K562 (cell line): ENCODE measurements around the gene CNTN3. TPM values are rescaled to one million over a fixed set of nuclear protein-coding genes. Genes with fewer than 3 reads are reported as not detected.

ENCODE experiments used
- ATAC-seq: fragments of 200-7000 bp; cut with Tn5 transposase; 3 replicates; pipeline ENCODE4 v1.9.1; 2020; ENCODE audit warnings: moderate library complexity
- BruUV-seq: library from RNA; stranded (reverse); fragments of 400-500 nt; replicated peaks from 2 replicates; lab custom pipeline; 2021; lab: Mats Ljungman, UMichigan
- CTCF ChIA-PET: fragments of 300-600 bp; formaldehyde crosslinking; extraction: SDS; loops from one replicate; lab custom pipeline; 2021; ENCODE audit warnings: low intra/inter-chr PET ratio; lab: Yijun Ruan, JAX
- POLR2A ChIA-PET: fragments of 300-600, 350-650 bp; sonication (Branson Sonifier 250); formaldehyde crosslinking; extraction: SDS; loops from one replicate; lab custom pipeline; 2021; ENCODE audit warnings: antibody characterized with exemption, inconsistent platforms; lab: Yijun Ruan, JAX
- DNase-seq, 4 experiments: peaks; one replicate each; pipeline versions ENCODE4 v3.0.0 to v3.0.0-alpha.2; 2011 to 2018; ENCODE audit warnings: low spot score in 3 of 4, mixed read lengths in 3 of 4; ENCODE audit errors: extremely low read depth in 1 of 4
- FAIRE-seq: peaks from 2 replicates; lab custom pipeline; 2011; peaks lifted over from hg19 to GRCh38; lab: Jason Lieb, UNC
- H2AFZ ChIP-seq: 2 replicates; pipeline ENCODE4 v1.6.0; 2011; ENCODE audit warnings: low read depth, low read length, control low read depth, inconsistent platforms
- H3K27ac ChIP-seq: fragments of 200-600 bp; 3 replicates; pipeline ENCODE4 v1.8.0; 2011; ENCODE audit warnings: low read depth, mild to moderate bottlenecking, control low read depth, inconsistent platforms, low read length, moderate library complexity, mixed read lengths; ENCODE audit errors: extremely low read depth
- H3K27me3 ChIP-seq, 2 experiments: fragments of 300-600 bp in 1 of 2; 2 replicates in 1 of 2; 3 replicates in 1 of 2; pipeline versions ENCODE4 v1.6.0 to v1.8.0; 2011; ENCODE audit warnings: inconsistent platforms in 2 of 2, low read length in 2 of 2, mild to moderate bottlenecking in 1 of 2, mixed read lengths in 1 of 2, moderate library complexity in 1 of 2; ENCODE audit not compliant: control insufficient read depth in 2 of 2, insufficient read depth in 2 of 2
- H3K36me3 ChIP-seq: fragments of 300-600 bp; 3 replicates; pipeline ENCODE4 v1.8.0; 2011; ENCODE audit warnings: mild to moderate bottlenecking, low read length, inconsistent platforms; ENCODE audit not compliant: control insufficient read depth, insufficient read depth
- H3K4me1 ChIP-seq, 2 experiments: fragments of 200-600 bp in 1 of 2; replicated peaks in 1 of 2; 2 replicates in 1 of 2; 3 replicates in 1 of 2; pipeline versions ENCODE4 v1.5.1 to v1.8.0; 2011; ENCODE audit warnings: inconsistent platforms in 2 of 2, low read length in 2 of 2, mild to moderate bottlenecking in 1 of 2, mixed read lengths in 1 of 2, moderate library complexity in 1 of 2; ENCODE audit not compliant: control insufficient read depth in 2 of 2, insufficient read depth in 2 of 2
- H3K4me2 ChIP-seq: 2 replicates; pipeline ENCODE4 v1.6.1; 2011; ENCODE audit warnings: low read length, control low read depth, inconsistent platforms, mixed read lengths; ENCODE audit not compliant: insufficient read depth
- H3K4me3 ChIP-seq: fragments of 200-600 bp; sonication (generic), shearing (Covaris generic); 2 replicates; pipeline ENCODE4 v1.5.1; 2016; ENCODE audit warnings: control low read depth, inconsistent platforms
- H3K79me2 ChIP-seq: fragments of 200-600 bp; 3 replicates; pipeline ENCODE4 v1.8.0; 2011; ENCODE audit warnings: low read length, inconsistent platforms; ENCODE audit not compliant: control insufficient read depth, insufficient read depth
- H3K9ac ChIP-seq, 2 experiments: 2 replicates each; pipeline versions ENCODE4 v1.6.0 to v1.6.1; 2011; ENCODE audit warnings: low read depth in 2 of 2, low read length in 2 of 2, control low read depth in 1 of 2, inconsistent platforms in 1 of 2, mild to moderate bottlenecking in 1 of 2, mixed read lengths in 1 of 2; ENCODE audit not compliant: insufficient read depth in 1 of 2
- H3K9me1 ChIP-seq: one replicate; pipeline ENCODE4 v1.6.0; 2011; ENCODE audit warnings: inconsistent platforms, mild to moderate bottlenecking, low read length, moderate library complexity; ENCODE audit not compliant: control insufficient read depth, insufficient read depth
- H3K9me3 ChIP-seq: replicated peaks from 2 replicates; pipeline ENCODE4 v1.5.1; 2011; ENCODE audit warnings: low read depth, low read length, inconsistent platforms; ENCODE audit not compliant: control insufficient read depth, insufficient read depth
- H4K20me1 ChIP-seq: replicated peaks from 2 replicates; pipeline ENCODE4 v1.6.1; 2011; ENCODE audit warnings: low read length, inconsistent platforms, mixed read lengths; ENCODE audit not compliant: control insufficient read depth, insufficient read depth
- BACH1 ChIP-seq: fragments of 200-800 bp; sonication (Bioruptor generic); IDR thresholded peaks from 2 replicates; pipeline ENCODE4 v1.6.1; 2016; ENCODE audit warnings: missing genetic modification characterization, missing compliant biosample characterization
- HDAC3 ChIP-seq: fragments of 450-650 bp; IDR thresholded peaks from 2 replicates; pipeline ENCODE4 v1.6.1; 2018; ENCODE audit warnings: borderline replicate concordance, mild to moderate bottlenecking, moderate library complexity; ENCODE audit not compliant: partially characterized antibody
- HMGXB4 ChIP-seq: sonication (generic); formaldehyde crosslinking; IDR thresholded peaks from 2 replicates; pipeline ENCODE4 v1.8.1; 2023; ENCODE audit warnings: mild to moderate bottlenecking, missing genetic modification reagents
- MNT ChIP-seq, 2 experiments: fragments of 450-650 bp; conservative IDR thresholded peaks; 2 replicates each; pipeline ENCODE4 v1.6.1; 2017; ENCODE audit warnings: mild to moderate bottlenecking in 2 of 2, moderate library complexity in 2 of 2
- MTA2 ChIP-seq: fragments of 450-650 bp; IDR thresholded peaks from 2 replicates; pipeline ENCODE4 v1.6.1; 2016; ENCODE audit warnings: low read depth
- MTA3 ChIP-seq: fragments of 450-650 bp; formaldehyde crosslinking; IDR thresholded peaks from 2 replicates; pipeline ENCODE4 v1.6.1; 2017; ENCODE audit warnings: mild to moderate bottlenecking, borderline replicate concordance
- NFYB ChIP-seq: IDR thresholded peaks from 2 replicates; pipeline ENCODE4 v1.6.1; 2011; ENCODE audit warnings: mild to moderate bottlenecking, moderate library complexity; ENCODE audit not compliant: insufficient read length; ENCODE audit errors: extremely low read depth
- NR2F6 ChIP-seq: fragments of 450-650 bp; formaldehyde crosslinking; IDR thresholded peaks from 2 replicates; pipeline ENCODE4 v1.4.0; 2020; ENCODE audit warnings: mild to moderate bottlenecking
- PBX2 ChIP-seq, 2 experiments: IDR thresholded peaks in 1 of 2; conservative IDR thresholded peaks in 1 of 2; 2 replicates each; pipeline ENCODE4 v1.6.1; 2016; ENCODE audit warnings: low read depth in 2 of 2, mild to moderate bottlenecking in 1 of 2, missing compliant biosample characterization in 1 of 2, missing genetic modification characterization in 1 of 2, moderate library complexity in 1 of 2
- THAP12 ChIP-seq: fragments of 250-450 bp; sonication (Bioruptor Pico); IDR thresholded peaks from 2 replicates; pipeline ENCODE4 v1.9.0; 2021; ENCODE audit warnings: mild to moderate bottlenecking, inconsistent platforms
- ZNF12 ChIP-seq: sonication (generic); formaldehyde crosslinking; IDR thresholded peaks from 2 replicates; pipeline ENCODE4 v1.4.0; 2020; ENCODE audit warnings: mild to moderate bottlenecking, missing genetic modification reagents
- ZNF324 ChIP-seq: fragments of 250-450 bp; sonication (Bioruptor Pico); IDR thresholded peaks from 2 replicates; pipeline ENCODE4 v1.4.0; 2020; ENCODE audit warnings: mild to moderate bottlenecking
- ZNF696 ChIP-seq: fragments of 250-450 bp; sonication (Bioruptor Pico); conservative IDR thresholded peaks from 2 replicates; pipeline ENCODE4 v1.4.0; 2020; ENCODE audit warnings: mild to moderate bottlenecking, moderate library complexity
- WGBS: fragments of 100-300 bp; shearing (Covaris generic); methylation state at CpG from one replicate; pipeline ENCODE4 v1.1.6; 2016; ENCODE audit warnings: low coverage, mixed read lengths; ENCODE audit not compliant: insufficient coverage; ENCODE audit errors: missing lambda C conversion rate; 5-methylcytosine and 5-hydroxymethylcytosine counted together
- in situ Hi-C: fragments of 300-500 bp; cut with MboI; formaldehyde crosslinking; loops from 4 replicates; pipeline ENCODE4 v1.15.0; 2018; ENCODE audit warnings: inconsistent platforms, mixed read lengths
- intact Hi-C: fragments of 100-400 bp; cut with micrococcal nuclease; formaldehyde crosslinking; loops from 2 replicates; pipeline ENCODE4 v1.14.2; 2022
- polyA plus RNA-seq, 8 experiments: library from polyadenylated mRNA; depleted of rRNA in 4 of 8; stranded (reverse) in 5 of 8; unstranded in 3 of 8; fragments of >200 nt; fragmentation: Nextera tagmentation in 2 of 8; fragmentation: Illumina TruSeq in 1 of 8; extraction: Ambion mirVana in 2 of 8; extraction: Trizol in 1 of 8; gene quantifications; 2 replicates each; pipeline versions ENCODE4 v1.2.1 to v1.2.3, GENCODE V29; 2011 to 2014; ENCODE audit warnings: inconsistent platforms in 1 of 8, missing spikeins in 1 of 8
- total RNA-seq, 7 experiments: library from RNA; depleted of rRNA in 6 of 7; stranded (reverse); fragments of >200 nt in 6 of 7; fragmentation: Illumina TruSeq in 2 of 7; extraction: Trizol in 2 of 7; gene quantifications; 2 replicates each; pipeline versions ENCODE4 v1.2.1 to v1.2.3, GENCODE V29; 2011 to 2021; ENCODE audit warnings: low replicate concordance in 1 of 7

CNTN3 gene
- total and polyA plus RNA-seq, 9 of the 15 experiments (the other 6 are each of a cell fraction or from before 2014, with no cell fraction given), result 0.01 to 0.07 (median 0.03) TPM; not detected in 3

GRCh38 chr3:74590620-74591262, 23.7 kb downstream of the CNTN3 start:
- 30% methylated on average over 4 of the region's 4 CpGs for WGBS
- no peak for FAIRE-seq
- H3K4me1 ChIP-seq, result no peaks in the 10 kb centered on the region
- H3K79me2 ChIP-seq, result no peaks in the 10 kb centered on the region
- ChIA-PET CTCF (no interaction called here), POLR2A (no interaction called here)
- H3K4me3 ChIP-seq, result no peak overlapping the region
- no peak for DNase-seq
- no peaks in the 10 kb centered on the region for H3K9me1 ChIP-seq
- ATAC-seq, result no peak
- no TSS peak for BruUV-seq
- H4K20me1 ChIP-seq, result no peaks in the 10 kb centered on the region
- H3K9me3 ChIP-seq, result no peaks in the 10 kb centered on the region
- no peaks in the 10 kb centered on the region for H3K27me3 ChIP-seq
- no peak overlapping the region for H3K4me2 ChIP-seq
- no peak overlapping the region for H3K27ac ChIP-seq
- intact Hi-C loops (no loop called here), in situ Hi-C loops (no loop called here)
- no peak overlapping the region for H2AFZ ChIP-seq
- H3K36me3 ChIP-seq, result no peaks in the 10 kb centered on the region
- no peak overlapping the region for H3K9ac ChIP-seq
- TF ChIP-seq PBX2 (CRISPR knock-in tag; IDR thresholded peaks at IDR 0.05; ENCODE audit: low read depth), result no peak
- no peak for TF ChIP-seq PBX2 (tag; conservative IDR thresholded peaks at IDR 0.05; ENCODE audit: low read depth)
- no peak for TF ChIP-seq THAP12 (CRISPR knock-in tag)
- TF ChIP-seq ZNF696, result no peak
- no peak for TF ChIP-seq NFYB
- TF ChIP-seq MNT (conservative IDR thresholded peaks at IDR 0.05), result no peak
- no peak for TF ChIP-seq NR2F6 (CRISPR knock-in tag)
- TF ChIP-seq MTA2, result no peak
- no peak for TF ChIP-seq HMGXB4 (CRISPR knock-in tag)
- TF ChIP-seq MTA3, result no peak
- no peak for TF ChIP-seq HDAC3
- TF ChIP-seq BACH1 (tag), result no peak
- TF ChIP-seq ZNF12 (CRISPR knock-in tag), result no peak
- no peak for TF ChIP-seq ZNF324 (CRISPR knock-in tag)
